ENCODE measurements around the gene TMEM26. TPM values are rescaled to one million over a fixed set of nuclear protein-coding genes. Genes with fewer than 3 reads are reported as not detected.

TMEM26 gene
- 1.8 TPM for total RNA-seq

GRCh38 chr10:61452655-61453641 is at the start of gene TMEM26:
TMEM26 (minus strand) TSS chr10:61453381; CDS start chr10:61453081, 300 bp downstream.

Other genes with a start within 250 kb of the TMEM26 start
- gene CABCOCO1, start 209.5 kb upstream of the TMEM26 start, total RNA-seq: 5.5 TPM

Data from diencephalon (tissue), 1 donor.